ENCODE results near the gene KCNIP4.

The KCNIP4 gene

DNA sequence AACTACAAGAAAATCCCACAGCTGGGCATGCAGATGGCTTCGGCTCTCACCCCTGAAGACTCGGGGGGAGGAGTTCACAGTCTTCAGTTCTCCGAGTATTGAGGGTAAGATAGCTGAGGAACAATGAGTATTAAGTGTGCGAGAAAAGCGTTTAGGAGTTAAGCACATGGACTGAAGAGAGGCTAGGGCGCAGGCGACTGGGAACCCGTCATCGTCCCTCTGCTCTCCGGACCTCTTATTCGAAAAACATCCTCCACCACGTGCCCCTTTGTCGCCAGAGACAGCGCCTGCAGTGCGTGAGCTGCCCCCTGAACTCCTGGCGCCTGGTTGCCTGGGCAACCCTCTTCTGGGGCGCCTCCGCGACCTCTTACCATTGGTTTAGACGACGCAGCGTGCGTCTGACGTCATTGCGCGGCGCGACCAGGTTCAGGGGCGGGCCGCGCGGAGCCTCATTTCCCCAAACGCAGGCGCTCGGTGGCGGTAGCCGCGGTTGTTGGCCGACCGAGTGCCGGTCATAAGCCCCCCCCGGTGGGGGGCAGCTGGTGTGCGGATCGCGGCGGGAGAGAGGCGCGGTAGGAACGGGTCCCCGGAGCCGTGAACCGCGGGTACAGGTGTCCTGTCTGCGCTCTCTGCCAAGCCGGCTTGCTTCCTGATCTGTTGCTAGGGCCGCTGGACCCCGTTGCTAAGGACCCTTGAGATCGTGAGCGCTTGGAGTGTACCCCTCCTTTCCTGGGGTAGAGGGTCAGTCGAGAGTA lies 1248.4 kb downstream of the KCNIP4 start, which contains the start of gene PACRGL:
Gene PACRGL (plus strand): TSS at position 452 of the 755 bp plus-strand sequence. CDS start 4,024 bp downstream, outside the sequence.
- peaks cover 17% of the 10 kb centered on the region for H3K4me1 ChIP-seq (ENCODE audit: insufficient read depth, low read length, poor library complexity, severe bottlenecking)

DNA sequence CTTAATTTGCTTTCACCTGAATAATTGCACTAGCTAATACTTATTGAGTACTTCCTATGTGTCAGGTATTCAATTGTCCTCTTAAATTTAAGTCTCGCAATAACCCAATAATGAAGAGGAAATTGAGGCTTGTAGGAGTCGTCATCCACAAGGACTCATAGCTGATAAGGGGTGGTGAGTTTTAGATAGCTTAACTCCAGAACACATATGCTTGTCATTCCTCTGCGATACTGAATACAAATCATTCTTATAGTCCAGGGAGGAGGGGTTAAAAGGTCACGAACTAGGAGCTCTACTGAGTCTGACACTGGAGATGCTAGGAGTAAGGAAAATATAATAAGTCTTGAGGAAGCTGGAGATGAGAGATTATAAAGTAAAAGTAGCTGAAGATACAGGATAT lies 1249.8 kb downstream of the KCNIP4 start:
- no peak overlapping the region for H3K4me2 ChIP-seq (ENCODE audit: low read depth, low read length, poor library complexity, severe bottlenecking)
- no peaks in the 10 kb centered on the region for H3K27me3 ChIP-seq (ENCODE audit: insufficient read depth, low read length, poor library complexity, severe bottlenecking)
- no peak overlapping the region for H3K9ac ChIP-seq (ENCODE audit: low read depth, low read length, poor library complexity, severe bottlenecking)
- TF ChIP-seq, protein P1, sequence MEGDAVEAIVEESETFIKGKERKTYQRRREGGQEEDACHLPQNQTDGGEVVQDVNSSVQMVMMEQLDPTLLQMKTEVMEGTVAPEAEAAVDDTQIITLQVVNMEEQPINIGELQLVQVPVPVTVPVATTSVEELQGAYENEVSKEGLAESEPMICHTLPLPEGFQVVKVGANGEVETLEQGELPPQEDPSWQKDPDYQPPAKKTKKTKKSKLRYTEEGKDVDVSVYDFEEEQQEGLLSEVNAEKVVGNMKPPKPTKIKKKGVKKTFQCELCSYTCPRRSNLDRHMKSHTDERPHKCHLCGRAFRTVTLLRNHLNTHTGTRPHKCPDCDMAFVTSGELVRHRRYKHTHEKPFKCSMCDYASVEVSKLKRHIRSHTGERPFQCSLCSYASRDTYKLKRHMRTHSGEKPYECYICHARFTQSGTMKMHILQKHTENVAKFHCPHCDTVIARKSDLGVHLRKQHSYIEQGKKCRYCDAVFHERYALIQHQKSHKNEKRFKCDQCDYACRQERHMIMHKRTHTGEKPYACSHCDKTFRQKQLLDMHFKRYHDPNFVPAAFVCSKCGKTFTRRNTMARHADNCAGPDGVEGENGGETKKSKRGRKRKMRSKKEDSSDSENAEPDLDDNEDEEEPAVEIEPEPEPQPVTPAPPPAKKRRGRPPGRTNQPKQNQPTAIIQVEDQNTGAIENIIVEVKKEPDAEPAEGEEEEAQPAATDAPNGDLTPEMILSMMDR (conservative IDR thresholded peaks at IDR 0.05; ENCODE audit: low read length): no peak
- TF ChIP-seq EZH2phosphoT487 (IDR thresholded peaks at IDR 0.05; ENCODE audit: borderline replicate concordance): no peak
- H3K9me2 ChIP-seq (replicated peaks; ENCODE audit: low read depth, low read length): no peaks in the 10 kb centered on the region
- H3K4me1 ChIP-seq (ENCODE audit: insufficient read depth, low read length, poor library complexity, severe bottlenecking): peaks cover 17% of the 10 kb centered on the region
- H3F3A ChIP-seq (ENCODE audit: low read depth): no peaks in the 10 kb centered on the region
- H3K36me3 ChIP-seq (ENCODE audit: insufficient read depth, low read length): no peaks in the 10 kb centered on the region
- no peak overlapping the region for H2AFZ ChIP-seq (ENCODE audit: low read length)
- H4K20me1 ChIP-seq (ENCODE audit: insufficient read depth, low read length, poor library complexity, severe bottlenecking): peaks cover 4% of the 10 kb centered on the region
- H3K9me3 ChIP-seq (ENCODE audit: insufficient read depth, low read depth, low read length): no peaks in the 10 kb centered on the region
- H3K4me3 ChIP-seq (ENCODE audit: low read length, poor library complexity, severe bottlenecking): no peak overlapping the region
- peaks cover 20% of the 10 kb centered on the region for H3K79me2 ChIP-seq (ENCODE audit: insufficient read depth, low read length)

More for the DNA sequence above, 1248.4 kb downstream of the KCNIP4 start, which contains the start of gene PACRGL:
- peak within 1 kb of the TSS; percentile 71 for H3K9ac ChIP-seq (ENCODE audit: low read depth, low read length, poor library complexity, severe bottlenecking)
- peaks cover 20% of the 10 kb centered on the region for H3K79me2 ChIP-seq (ENCODE audit: insufficient read depth, low read length)
- peaks cover 4% of the 10 kb centered on the region for H4K20me1 ChIP-seq (ENCODE audit: insufficient read depth, low read length, poor library complexity, severe bottlenecking)
- H3K4me2 ChIP-seq (ENCODE audit: low read depth, low read length, poor library complexity, severe bottlenecking): peak within 1 kb of the TSS; percentile 72
- TF ChIP-seq, protein P1 (conservative IDR thresholded peaks at IDR 0.05; ENCODE audit: low read length): no peak
- no peak for TF ChIP-seq EZH2phosphoT487 (IDR thresholded peaks at IDR 0.05; ENCODE audit: borderline replicate concordance)
- H3F3A ChIP-seq (ENCODE audit: low read depth): no peaks in the 10 kb centered on the region
- peak within 1 kb of the TSS; percentile 98 for H2AFZ ChIP-seq (ENCODE audit: low read length)
- no peaks in the 10 kb centered on the region for H3K9me2 ChIP-seq (replicated peaks; ENCODE audit: low read depth, low read length)
- no peaks in the 10 kb centered on the region for H3K9me3 ChIP-seq (ENCODE audit: insufficient read depth, low read depth, low read length)
- no peaks in the 10 kb centered on the region for H3K27me3 ChIP-seq (ENCODE audit: insufficient read depth, low read length, poor library complexity, severe bottlenecking)
- no peaks in the 10 kb centered on the region; the same call in 1 of the 2 replicates for H3K36me3 ChIP-seq (ENCODE audit: insufficient read depth, low read length)
- H3K4me3 ChIP-seq (ENCODE audit: low read length, poor library complexity, severe bottlenecking): peak within 1 kb of the TSS; percentile 91

DNA sequence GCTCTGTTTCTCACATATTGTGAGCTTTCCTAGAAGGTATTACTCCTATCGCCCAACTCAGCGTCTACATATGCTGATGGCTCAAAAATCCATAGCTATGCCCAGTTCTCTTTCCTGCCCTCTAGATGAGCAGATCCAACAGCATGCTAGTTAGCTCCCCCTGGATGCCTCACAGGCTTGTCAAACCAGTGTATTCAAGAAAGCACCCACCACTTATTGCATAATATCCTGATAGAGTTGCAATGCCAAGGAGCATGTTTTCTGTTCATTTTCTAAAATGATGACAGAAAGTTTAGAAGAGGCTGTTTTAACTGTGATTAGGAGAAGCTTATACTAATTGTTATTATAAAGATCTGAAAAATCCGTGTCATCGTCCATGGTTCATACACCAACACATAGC lies 1250.2 kb downstream of the KCNIP4 start:
- H3K36me3 ChIP-seq (ENCODE audit: insufficient read depth, low read length): no peaks in the 10 kb centered on the region
- H3K27me3 ChIP-seq (ENCODE audit: insufficient read depth, low read length, poor library complexity, severe bottlenecking): no peaks in the 10 kb centered on the region
- H3K79me2 ChIP-seq (ENCODE audit: insufficient read depth, low read length): peaks cover 20% of the 10 kb centered on the region
- TF ChIP-seq EZH2phosphoT487 (IDR thresholded peaks at IDR 0.05; ENCODE audit: borderline replicate concordance): no peak
- TF ChIP-seq, protein P1 (conservative IDR thresholded peaks at IDR 0.05; ENCODE audit: low read length): no peak
- peaks cover 4% of the 10 kb centered on the region for H4K20me1 ChIP-seq (ENCODE audit: insufficient read depth, low read length, poor library complexity, severe bottlenecking)
- peaks cover 17% of the 10 kb centered on the region for H3K4me1 ChIP-seq (ENCODE audit: insufficient read depth, low read length, poor library complexity, severe bottlenecking)
- H3K9me2 ChIP-seq (replicated peaks; ENCODE audit: low read depth, low read length): no peaks in the 10 kb centered on the region
- no peaks in the 10 kb centered on the region for H3K9me3 ChIP-seq (ENCODE audit: insufficient read depth, low read depth, low read length)
- no peak overlapping the region for H3K4me3 ChIP-seq (ENCODE audit: low read length, poor library complexity, severe bottlenecking)
- H3K4me2 ChIP-seq (ENCODE audit: low read depth, low read length, poor library complexity, severe bottlenecking): no peak overlapping the region
- H2AFZ ChIP-seq (ENCODE audit: low read length): no peak overlapping the region
- H3K9ac ChIP-seq (ENCODE audit: low read depth, low read length, poor library complexity, severe bottlenecking): no peak overlapping the region
- H3F3A ChIP-seq (ENCODE audit: low read depth): no peaks in the 10 kb centered on the region
